IPS-15b (cell line): Measurements from ENCODE around the gene KLF11.

Experiments
- H3K27me3 ChIP-seq: one replicate; pipeline ENCODE4 v1.6.1; 2013; ENCODE audit warnings: low read length; ENCODE audit not compliant: control insufficient read depth, insufficient read depth
- H3K36me3 ChIP-seq: one replicate; pipeline ENCODE4 v1.6.1; 2013; ENCODE audit warnings: low read length; ENCODE audit not compliant: control insufficient read depth, insufficient read depth
- H3K4me1 ChIP-seq: one replicate; pipeline ENCODE4 v1.6.1; 2013; ENCODE audit warnings: mild to moderate bottlenecking, low read length; ENCODE audit not compliant: control insufficient read depth, insufficient read depth
- H3K4me3 ChIP-seq: one replicate; pipeline ENCODE4 v1.5.1; 2013; ENCODE audit warnings: low read depth, low read length
- H3K9ac ChIP-seq: one replicate; pipeline ENCODE4 v1.6.1; 2013; ENCODE audit warnings: low read depth, mild to moderate bottlenecking, low read length
- H3K9me3 ChIP-seq: one replicate; pipeline ENCODE4 v1.6.1; 2013; ENCODE audit warnings: mild to moderate bottlenecking, low read length; ENCODE audit not compliant: control insufficient read depth, insufficient read depth

Gene KLF11

DNA sequence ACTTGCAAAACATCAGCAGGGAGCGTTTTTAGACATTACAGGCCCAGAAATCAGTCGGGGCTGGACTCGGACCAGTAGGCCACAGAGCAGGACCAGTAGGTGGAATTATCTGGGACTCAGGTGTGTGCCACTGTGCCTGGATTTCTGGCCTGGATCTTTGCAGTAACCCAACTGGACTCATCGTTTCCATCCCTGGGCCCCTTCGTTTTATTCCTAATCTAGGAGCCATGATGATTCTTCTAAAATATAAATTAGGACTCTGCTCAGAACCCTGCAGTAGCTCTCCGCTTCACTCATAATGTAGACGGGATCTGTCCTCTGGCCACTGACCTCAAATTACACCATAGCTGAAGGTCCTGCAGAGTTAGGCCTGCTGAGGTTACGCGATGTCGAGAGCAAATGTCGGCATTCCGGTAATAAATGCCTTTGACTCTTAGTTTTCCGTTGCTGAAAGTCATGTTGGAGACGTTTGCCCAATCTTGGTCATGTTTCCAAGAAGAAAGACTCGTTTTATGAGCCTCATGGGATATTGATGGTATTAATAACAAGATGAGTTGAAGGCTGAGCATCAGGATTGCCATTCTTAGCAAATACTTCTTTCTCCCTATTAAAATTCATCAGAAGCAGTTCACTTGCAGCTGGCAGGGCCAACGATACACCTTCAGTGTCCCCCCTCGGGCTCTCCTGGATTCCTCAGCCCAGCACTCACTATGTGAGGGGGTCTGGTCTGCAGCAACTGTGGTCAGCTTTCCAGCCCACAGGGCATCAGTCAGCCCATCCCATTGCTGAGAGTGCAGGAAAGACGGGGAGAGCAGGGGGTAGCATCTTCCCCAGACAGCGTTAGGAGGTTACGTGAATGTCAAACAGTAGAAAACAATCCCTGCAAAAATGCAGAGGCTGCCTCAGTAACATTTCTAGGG is 39.9 kb upstream of the KLF11 start:
- no peak overlapping the region for H3K4me3 ChIP-seq
- no peak overlapping the region for H3K9ac ChIP-seq
- peaks cover 5% of the 10 kb centered on the region for H3K4me1 ChIP-seq
- no peaks in the 10 kb centered on the region for H3K36me3 ChIP-seq
- H3K27me3 ChIP-seq, result no peaks in the 10 kb centered on the region
- H3K9me3 ChIP-seq, result no peaks in the 10 kb centered on the region

GRCh38 chr2:10004401-10004800 is 38.9 kb upstream of the KLF11 start:
- no peaks in the 10 kb centered on the region for H3K27me3 ChIP-seq
- no peaks in the 10 kb centered on the region for H3K36me3 ChIP-seq
- no peak overlapping the region for H3K4me3 ChIP-seq
- H3K4me1 ChIP-seq, result peaks cover 5% of the 10 kb centered on the region
- H3K9ac ChIP-seq, result no peak overlapping the region
- no peaks in the 10 kb centered on the region for H3K9me3 ChIP-seq

DNA sequence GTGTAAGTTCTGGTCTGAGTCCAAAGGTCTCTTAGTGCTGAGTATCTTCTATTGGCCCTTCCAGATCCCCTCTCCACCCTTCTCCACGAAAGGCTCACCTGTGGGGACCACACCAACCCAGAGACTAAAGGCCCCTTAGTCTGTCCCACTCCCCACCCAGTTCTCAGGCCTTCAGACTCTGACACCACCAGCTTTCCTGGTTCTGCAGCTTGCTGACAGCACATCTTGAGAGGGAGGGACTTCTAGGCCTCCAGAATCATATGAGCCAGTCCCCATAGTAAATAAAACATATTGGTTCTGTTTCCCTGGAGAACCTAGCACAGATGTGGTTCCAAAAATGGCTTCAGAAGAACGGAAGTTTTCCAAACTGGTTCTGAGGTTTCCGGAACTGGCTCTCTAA is 38.5 kb upstream of the KLF11 start:
- no peak overlapping the region for H3K4me3 ChIP-seq
- H3K27me3 ChIP-seq, result no peaks in the 10 kb centered on the region
- H3K36me3 ChIP-seq, result no peaks in the 10 kb centered on the region
- no peak overlapping the region for H3K9ac ChIP-seq
- H3K4me1 ChIP-seq, result peaks cover 5% of the 10 kb centered on the region
- no peaks in the 10 kb centered on the region for H3K9me3 ChIP-seq

GRCh38 chr2:10005461-10006235 is 37.7 kb upstream of the KLF11 start:
- no peak overlapping the region for H3K9ac ChIP-seq
- H3K27me3 ChIP-seq, result no peaks in the 10 kb centered on the region
- no peak overlapping the region for H3K4me3 ChIP-seq
- H3K9me3 ChIP-seq, result no peaks in the 10 kb centered on the region
- no peaks in the 10 kb centered on the region for H3K36me3 ChIP-seq
- peaks cover 5% of the 10 kb centered on the region for H3K4me1 ChIP-seq

DNA sequence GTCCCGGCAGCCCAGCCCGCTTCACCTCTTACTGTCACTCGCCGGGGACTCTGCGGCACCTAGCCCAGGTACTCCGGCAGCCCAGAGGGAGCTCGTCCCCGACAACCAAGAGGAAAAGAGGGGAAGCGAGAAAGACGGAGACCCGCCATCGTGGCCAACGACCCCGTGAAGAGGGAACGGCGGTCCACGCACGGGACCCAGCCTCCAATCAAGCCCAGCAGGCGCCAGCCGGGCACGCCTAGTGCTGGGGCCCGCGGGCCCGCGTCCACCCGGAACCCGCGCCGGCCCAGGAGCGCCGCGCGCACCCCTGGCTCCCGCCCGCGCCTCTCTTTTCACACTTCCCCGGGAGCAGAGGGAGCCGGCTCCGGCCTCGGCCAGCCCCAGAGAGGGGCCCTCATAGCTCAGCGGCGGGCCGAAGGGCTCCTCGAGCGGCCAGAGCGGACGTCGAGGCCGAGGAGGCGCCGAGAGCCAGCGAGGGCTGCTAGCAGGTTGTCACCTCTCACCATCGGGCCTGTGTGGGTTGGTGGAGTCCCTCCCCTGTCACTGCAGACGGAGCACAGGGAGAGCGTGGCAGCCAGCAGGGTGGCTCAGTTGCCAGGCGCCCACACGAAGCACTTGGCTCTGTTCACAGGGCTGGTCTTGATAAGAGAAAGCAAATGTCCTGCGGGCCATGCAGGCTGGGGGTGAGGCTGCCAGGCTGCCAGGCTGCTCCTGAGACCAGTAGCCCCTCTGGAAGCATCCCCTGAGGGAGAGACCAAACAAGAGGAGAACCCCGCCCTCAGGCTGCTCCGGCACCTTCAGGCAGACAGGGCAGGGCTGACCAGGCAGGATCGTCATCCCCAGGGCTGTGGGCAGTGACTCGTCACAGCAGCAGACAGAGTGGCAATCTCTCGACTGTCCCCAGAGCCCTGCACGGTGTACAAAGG is 36.9 kb upstream of the KLF11 start:
- peaks cover 2% of the 10 kb centered on the region for H3K4me1 ChIP-seq
- no peaks in the 10 kb centered on the region for H3K36me3 ChIP-seq
- H3K9ac ChIP-seq, result no peak overlapping the region
- no peak overlapping the region for H3K4me3 ChIP-seq
- H3K9me3 ChIP-seq, result no peaks in the 10 kb centered on the region
- no peaks in the 10 kb centered on the region for H3K27me3 ChIP-seq

GRCh38 chr2:10007435-10007834 is 35.9 kb upstream of the KLF11 start:
- H3K9me3 ChIP-seq, result no peaks in the 10 kb centered on the region
- no peaks in the 10 kb centered on the region for H3K4me1 ChIP-seq
- H3K9ac ChIP-seq, result no peak overlapping the region
- no peaks in the 10 kb centered on the region for H3K27me3 ChIP-seq
- no peaks in the 10 kb centered on the region for H3K36me3 ChIP-seq
- H3K4me3 ChIP-seq, result no peak overlapping the region

DNA sequence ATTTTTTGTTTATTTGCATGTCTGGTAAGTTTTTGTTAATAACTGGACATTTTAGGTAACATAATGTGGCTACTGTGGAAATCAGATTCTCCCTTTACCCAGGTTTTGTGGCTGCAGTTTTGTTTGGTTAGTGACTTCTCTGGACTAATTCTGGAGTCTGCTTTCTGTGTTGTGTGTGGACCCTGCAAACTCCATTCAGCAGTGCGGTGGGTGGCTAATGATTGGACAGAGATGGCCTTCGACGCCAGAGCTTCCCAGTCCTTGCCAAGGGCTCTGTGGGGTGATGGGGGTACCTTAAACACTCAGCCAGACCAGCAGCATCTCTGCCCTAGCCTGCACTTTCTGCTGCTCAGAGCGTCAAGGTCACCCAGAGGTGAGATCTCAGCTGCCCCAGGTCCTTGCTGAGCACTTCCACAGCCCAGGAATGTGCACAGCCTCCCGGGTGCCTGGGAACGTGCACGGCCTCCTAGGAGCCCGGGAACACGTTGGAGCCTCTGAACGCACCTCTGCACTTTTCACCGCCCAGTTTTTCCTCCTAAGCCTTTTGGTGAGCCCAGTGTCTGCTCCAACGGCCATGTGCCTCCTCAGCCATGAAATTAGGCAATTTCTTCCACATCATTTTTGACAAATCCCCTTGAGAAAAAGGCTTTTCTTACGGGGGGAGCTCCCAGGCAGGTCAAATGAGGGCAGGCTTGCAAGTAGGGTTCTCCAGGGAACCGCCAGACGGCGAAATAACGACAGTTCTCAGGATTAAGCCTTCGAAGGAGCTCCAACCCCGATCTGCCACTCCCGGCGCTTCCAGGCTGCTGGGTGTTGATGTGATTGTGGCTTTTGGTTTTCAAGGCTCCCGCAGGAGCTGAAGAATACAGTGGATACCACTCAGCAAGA is 35.2 kb upstream of the KLF11 start:
- Histone ChIP-seq H3K27me3 (no peaks in the 10 kb centered on the region), H3K36me3 (no peaks in the 10 kb centered on the region), H3K4me1 (no peaks in the 10 kb centered on the region), H3K9me3 (no peaks in the 10 kb centered on the region), H3K4me3 (no peak overlapping the region), H3K9ac (no peak overlapping the region)

- Histone ChIP-seq H3K9ac (no peak overlapping the region), H3K9me3 (no peaks in the 10 kb centered on the region), H3K36me3 (no peaks in the 10 kb centered on the region), H3K4me3 (no peak overlapping the region), H3K4me1 (no peaks in the 10 kb centered on the region), H3K27me3 (no peaks in the 10 kb centered on the region)
Observed at GRCh38 chr2:10008809-10009176, 34.6 kb upstream of the KLF11 start.

- Histone ChIP-seq H3K36me3 (no peaks in the 10 kb centered on the region), H3K9me3 (no peaks in the 10 kb centered on the region), H3K4me3 (no peak overlapping the region), H3K9ac (no peak overlapping the region), H3K27me3 (no peaks in the 10 kb centered on the region), H3K4me1 (no peaks in the 10 kb centered on the region)
Observed at GRCh38 chr2:10009271-10009810, 34.0 kb upstream of the KLF11 start.

- no peak overlapping the region for H3K4me3 ChIP-seq
- no peaks in the 10 kb centered on the region for H3K36me3 ChIP-seq
- H3K9me3 ChIP-seq, result no peaks in the 10 kb centered on the region
- H3K27me3 ChIP-seq, result no peaks in the 10 kb centered on the region
- H3K9ac ChIP-seq, result no peak overlapping the region
- no peaks in the 10 kb centered on the region for H3K4me1 ChIP-seq
Observed at GRCh38 chr2:10009811-10010781, 33.3 kb upstream of the KLF11 start.
